Glutamatergic neuron (in vitro differentiated cells): ENCODE measurements around the gene MOB3C. TPM values are rescaled to one million over a fixed set of nuclear protein-coding genes. Genes with fewer than 3 reads are reported as not detected.
"Not testable (repeated sequence)": the region's sequence is repeated elsewhere in the genome, so short reads cannot be mapped to it uniquely, and the experiment has no call there.

Experiments
- DNase-seq: peaks from one replicate; pipeline ENCODE4 v3.0.0; 2022
- H3K27ac Mint-ChIP-seq: one replicate; pipeline ENCODE4 v1.8.0; 2020; ENCODE audit warnings: mild to moderate bottlenecking, mixed read lengths, inconsistent platforms; ENCODE audit not compliant: unreplicated experiment
- H3K27me3 Mint-ChIP-seq: one replicate; pipeline ENCODE4 v1.8.0; 2020; ENCODE audit warnings: mild to moderate bottlenecking, moderate library complexity, mixed read lengths, inconsistent platforms; ENCODE audit not compliant: unreplicated experiment
- H3K36me3 Mint-ChIP-seq: one replicate; pipeline ENCODE4 v1.8.0; 2020; ENCODE audit warnings: mild to moderate bottlenecking, mixed read lengths, inconsistent platforms; ENCODE audit not compliant: unreplicated experiment
- H3K4me1 Mint-ChIP-seq: one replicate; pipeline ENCODE4 v1.8.0; 2020; ENCODE audit warnings: mild to moderate bottlenecking, low read depth, mixed read lengths, inconsistent platforms; ENCODE audit not compliant: unreplicated experiment
- H3K4me3 Mint-ChIP-seq: one replicate; pipeline ENCODE4 v1.8.0; 2020; ENCODE audit warnings: mild to moderate bottlenecking, mixed read lengths, inconsistent platforms; ENCODE audit not compliant: unreplicated experiment
- H3K9me3 Mint-ChIP-seq: one replicate; pipeline ENCODE4 v1.8.0; 2020; ENCODE audit warnings: mild to moderate bottlenecking, moderate library complexity, mixed read lengths, inconsistent platforms; ENCODE audit not compliant: unreplicated experiment
- CTCF ChIP-seq: fragments of 200-600 bp; sonication (generic); IDR thresholded peaks from one replicate; pipeline ENCODE4 v1.5.0; 2021; ENCODE audit not compliant: partially characterized antibody, unreplicated experiment
- total RNA-seq: library from RNA; stranded (reverse); fragmentation: NEBNext Ultra II Directional; extraction: Animal tissue kit (Norgen Biotek cat#: 25700); gene quantifications from one replicate; pipeline ENCODE4 v1.2.1, GENCODE V29; 2021; ENCODE audit not compliant: unreplicated experiment

MOB3C gene
- total RNA-seq, 1 donor from 2014 or later: 1.6 TPM

- no peak for DNase-seq
- H3K27me3 Mint-ChIP-seq: no peaks in the 10 kb centered on the region
- H3K27ac Mint-ChIP-seq: no peak overlapping the region
- H3K9me3 Mint-ChIP-seq: peaks cover 4% of the 10 kb centered on the region
- peaks cover 29% of the 10 kb centered on the region for H3K36me3 Mint-ChIP-seq
- H3K4me3 Mint-ChIP-seq: no peak overlapping the region
- no peaks in the 10 kb centered on the region for H3K4me1 Mint-ChIP-seq
- no peak for TF ChIP-seq CTCF
Measured at GRCh38 chr1:46652321-46653100, 35.9 kb upstream of the MOB3C start.

DNA sequence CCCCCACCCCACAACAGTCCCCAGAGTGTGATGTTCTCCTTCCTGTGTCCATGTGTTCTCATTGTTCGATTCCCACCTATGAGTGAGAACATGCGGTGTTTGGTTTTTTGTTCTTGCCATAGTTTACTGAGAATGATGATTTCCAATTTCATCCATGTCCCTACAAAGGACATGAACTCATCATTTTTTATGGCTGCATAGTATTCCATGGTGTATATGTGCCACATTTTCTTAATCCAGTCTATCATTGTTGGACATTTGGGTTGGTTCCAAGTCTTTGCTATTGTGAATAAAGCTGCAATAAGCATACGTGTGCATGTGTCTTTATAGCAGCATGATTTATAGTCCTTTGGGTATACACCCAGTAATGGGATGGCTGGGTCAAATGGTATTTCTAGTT is 34.5 kb upstream of the MOB3C start:
- not testable (repeated sequence) for H3K4me1 Mint-ChIP-seq, DNase-seq, H3K27ac Mint-ChIP-seq, H3K4me3 Mint-ChIP-seq, H3K27me3 Mint-ChIP-seq, H3K9me3 Mint-ChIP-seq
- peaks cover 38% of the 10 kb centered on the region for H3K36me3 Mint-ChIP-seq

GRCh38 chr1:46650491-46650890 is 33.9 kb upstream of the MOB3C start:
- Mint-ChIP-seq H3K36me3 (peaks cover 34% of the 10 kb centered on the region), H3K27ac (no peak overlapping the region), H3K4me1 (no peaks in the 10 kb centered on the region), H3K27me3 (peaks cover 2% of the 10 kb centered on the region), H3K9me3 (peaks cover 4% of the 10 kb centered on the region), H3K4me3 (no peak overlapping the region)
- TF ChIP-seq CTCF: no peak
- DNase-seq: no peak

DNA sequence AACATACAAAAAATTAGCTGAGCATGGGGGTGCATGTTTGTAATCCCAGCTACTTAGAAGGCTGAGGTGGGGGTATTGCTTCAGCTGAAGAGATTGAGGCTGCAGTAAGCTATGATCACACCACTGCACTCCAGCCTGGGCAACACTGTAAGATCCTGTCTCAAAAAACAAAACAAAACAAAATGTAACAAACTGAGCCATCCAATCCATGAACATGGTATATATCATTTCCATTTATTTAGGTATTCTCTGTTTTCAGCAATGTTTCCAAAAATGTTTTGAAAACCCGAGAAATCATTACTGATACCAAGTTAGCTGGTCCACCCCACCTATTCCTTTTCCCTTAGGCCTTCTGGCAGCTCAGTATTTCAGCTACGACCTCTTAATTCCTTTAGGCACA is 33.2 kb upstream of the MOB3C start:
- no peak for DNase-seq
- Mint-ChIP-seq H3K9me3 (peaks cover 4% of the 10 kb centered on the region), H3K36me3 (peaks cover 30% of the 10 kb centered on the region), H3K27ac (no peak overlapping the region), H3K27me3 (peaks cover 2% of the 10 kb centered on the region), H3K4me1 (no peaks in the 10 kb centered on the region), H3K4me3 (no peak overlapping the region)
- TF ChIP-seq CTCF: no peak

DNA sequence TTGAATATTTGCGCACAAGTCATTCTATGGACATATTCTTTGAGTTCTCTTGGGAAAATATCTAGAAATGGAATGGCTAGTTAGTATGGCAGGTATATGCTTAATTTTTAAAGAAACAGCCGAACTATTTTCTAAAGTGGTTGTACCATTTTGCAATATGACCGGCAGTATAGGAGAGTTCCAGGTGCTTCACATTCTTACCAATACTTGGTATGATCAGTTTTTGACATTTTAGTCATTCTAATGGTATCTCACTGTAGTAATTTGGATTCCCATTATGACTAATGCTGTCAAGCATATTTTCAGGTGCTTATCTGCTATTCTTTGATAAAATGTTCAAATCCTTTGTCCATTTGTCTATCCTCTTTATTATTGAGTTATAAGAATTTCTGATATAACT is 31.0 kb upstream of the MOB3C start:
- Mint-ChIP-seq H3K36me3 (peaks cover 27% of the 10 kb centered on the region), H3K27me3 (peaks cover 2% of the 10 kb centered on the region), H3K9me3 (peaks cover 4% of the 10 kb centered on the region), H3K4me1 (no peaks in the 10 kb centered on the region), H3K27ac (no peak overlapping the region), H3K4me3 (no peak overlapping the region)
- no peak for TF ChIP-seq CTCF
- no peak for DNase-seq
